HG03045 (cell line): ENCODE measurements around the gene ITGBL1.

Experiments
- ATAC-seq: cut with Tn5 transposase; IDR thresholded peaks from one replicate; pipeline ENCODE4 v1.9.1; 2021; ENCODE audit warnings: mild to moderate bottlenecking, moderate library complexity; ENCODE audit not compliant: unreplicated experiment

ITGBL1 gene

GRCh38 chr13:101739382-101740178 is 287.1 kb downstream of the ITGBL1 start:
- peak; percentile 88 for ATAC-seq

- ATAC-seq: no peak
Observed at GRCh38 chr13:101746513-101746912, 294.0 kb downstream of the ITGBL1 start.

GRCh38 chr13:101747039-101747438 is 294.6 kb downstream of the ITGBL1 start:
- no peak for ATAC-seq

GRCh38 chr13:101749584-101749983 is 297.1 kb downstream of the ITGBL1 start:
- ATAC-seq: no peak

GRCh38 chr13:101751488-101751887 is 299.0 kb downstream of the ITGBL1 start:
- peak; percentile 74 for ATAC-seq

GRCh38 chr13:101752432-101752831 is 300.0 kb downstream of the ITGBL1 start:
- no peak for ATAC-seq

- ATAC-seq: no peak
Observed at GRCh38 chr13:101755228-101755887, 302.9 kb downstream of the ITGBL1 start.

- no peak for ATAC-seq
Observed at GRCh38 chr13:101757446-101758039, 305.1 kb downstream of the ITGBL1 start.

GRCh38 chr13:101763191-101763590 is 310.7 kb downstream of the ITGBL1 start:
- ATAC-seq: no peak
